ENCODE data around the gene GRHL1.

GRCh38 chr2:9946818-9947217, 4.7 kb upstream of the GRHL1 start:
- TF ChIP-seq, protein P1, sequence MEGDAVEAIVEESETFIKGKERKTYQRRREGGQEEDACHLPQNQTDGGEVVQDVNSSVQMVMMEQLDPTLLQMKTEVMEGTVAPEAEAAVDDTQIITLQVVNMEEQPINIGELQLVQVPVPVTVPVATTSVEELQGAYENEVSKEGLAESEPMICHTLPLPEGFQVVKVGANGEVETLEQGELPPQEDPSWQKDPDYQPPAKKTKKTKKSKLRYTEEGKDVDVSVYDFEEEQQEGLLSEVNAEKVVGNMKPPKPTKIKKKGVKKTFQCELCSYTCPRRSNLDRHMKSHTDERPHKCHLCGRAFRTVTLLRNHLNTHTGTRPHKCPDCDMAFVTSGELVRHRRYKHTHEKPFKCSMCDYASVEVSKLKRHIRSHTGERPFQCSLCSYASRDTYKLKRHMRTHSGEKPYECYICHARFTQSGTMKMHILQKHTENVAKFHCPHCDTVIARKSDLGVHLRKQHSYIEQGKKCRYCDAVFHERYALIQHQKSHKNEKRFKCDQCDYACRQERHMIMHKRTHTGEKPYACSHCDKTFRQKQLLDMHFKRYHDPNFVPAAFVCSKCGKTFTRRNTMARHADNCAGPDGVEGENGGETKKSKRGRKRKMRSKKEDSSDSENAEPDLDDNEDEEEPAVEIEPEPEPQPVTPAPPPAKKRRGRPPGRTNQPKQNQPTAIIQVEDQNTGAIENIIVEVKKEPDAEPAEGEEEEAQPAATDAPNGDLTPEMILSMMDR (IDR thresholded peaks at IDR 0.05), result no peak
- no peak for TF ChIP-seq POLR2A (IDR thresholded peaks at IDR 0.05)
